OCI-LY1 (cell line): ENCODE measurements around the gene SLC17A6.

ENCODE experiments used
- H2AFZ ChIP-seq: fragments of 200-600 bp; sonication (generic), shearing (Covaris generic); 2 replicates; pipeline ENCODE4 v1.6.0; 2014; ENCODE audit warnings: antibody characterized with exemption, mild to moderate bottlenecking, low read length
- H3F3A ChIP-seq: fragments of 200-600 bp; sonication (generic), shearing (Covaris generic); 2 replicates; pipeline ENCODE4 v1.6.0; 2014; ENCODE audit warnings: mild to moderate bottlenecking, antibody characterized with exemption, low read length, moderate library complexity; ENCODE audit not compliant: insufficient read depth
- H3K27ac ChIP-seq: fragments of 200-600 bp; sonication (generic); 2 replicates; pipeline ENCODE4 v1.5.1; 2014; ENCODE audit warnings: low read length, mixed run types, mild to moderate bottlenecking, low read depth; ENCODE audit not compliant: poor library complexity, severe bottlenecking
- H3K27me3 ChIP-seq: fragments of 200-600 bp; sonication (generic); 2 replicates; pipeline ENCODE4 v1.6.0; 2014; ENCODE audit warnings: antibody characterized with exemption, mild to moderate bottlenecking, low read length, moderate library complexity; ENCODE audit not compliant: insufficient read depth
- H3K36me3 ChIP-seq: fragments of 200-600 bp; sonication (generic); 2 replicates; pipeline ENCODE4 v1.6.1; 2014; ENCODE audit warnings: mild to moderate bottlenecking, antibody characterized with exemption, low read length, moderate library complexity, mixed read lengths; ENCODE audit not compliant: insufficient read depth
- H3K4me1 ChIP-seq: fragments of 200-600 bp; sonication (generic); 2 replicates; pipeline ENCODE4 v1.5.1; 2014; ENCODE audit warnings: mild to moderate bottlenecking, low read length, moderate library complexity; ENCODE audit not compliant: insufficient read depth, severe bottlenecking
- H3K4me2 ChIP-seq: fragments of 200-600 bp; sonication (generic), shearing (Covaris generic); 2 replicates; pipeline ENCODE4 v1.6.1; 2014; ENCODE audit warnings: low read length
- H3K4me3 ChIP-seq: fragments of 200-600 bp; sonication (generic); 2 replicates; pipeline ENCODE4 v1.5.1; 2014; ENCODE audit warnings: low read length, low read depth, mild to moderate bottlenecking, mixed read lengths; ENCODE audit not compliant: poor library complexity, severe bottlenecking
- H3K79me2 ChIP-seq: fragments of 200-600 bp; shearing (Covaris generic); 2 replicates; pipeline ENCODE4 v1.6.1; 2016; ENCODE audit warnings: mixed run types, low read length, mixed read lengths; ENCODE audit not compliant: insufficient read depth
- H3K9ac ChIP-seq: fragments of 200-600 bp; sonication (generic), shearing (Covaris generic); 2 replicates; pipeline ENCODE4 v1.6.1; 2014; ENCODE audit warnings: mild to moderate bottlenecking, low read length, mixed read lengths
- H3K9me2 ChIP-seq: fragments of 200-600 bp; sonication (generic), shearing (Covaris generic); 2 replicates; pipeline ENCODE4 v1.6.1; 2014; ENCODE audit warnings: low read depth, mild to moderate bottlenecking, low read length, mixed read lengths
- H3K9me3 ChIP-seq: fragments of 200-600 bp; shearing (Covaris generic); 2 replicates; pipeline ENCODE4 v1.6.1; 2014; ENCODE audit warnings: low read length, mixed read lengths
- H4K20me1 ChIP-seq: fragments of 200-600 bp; sonication (generic), shearing (Covaris generic); 2 replicates; pipeline ENCODE4 v1.6.0; 2016; ENCODE audit warnings: mild to moderate bottlenecking, low read length; ENCODE audit not compliant: insufficient read depth
- EZH2 ChIP-seq: fragments of 200-600 bp; sonication (generic), shearing (Covaris generic); IDR thresholded peaks from 2 replicates; pipeline ENCODE4 v1.8.0; 2017; ENCODE audit warnings: borderline replicate concordance, mixed run types, mild to moderate bottlenecking, antibody characterized with exemption, low read length, moderate library complexity, mixed read lengths
- TF ChIP-seq, protein P1 (sequence below): fragments of 200-600 bp; sonication (generic), shearing (Covaris generic); IDR thresholded peaks from 2 replicates; pipeline ENCODE4 v1.5.1; 2017; ENCODE audit warnings: mild to moderate bottlenecking, antibody characterized with exemption, low read length, moderate library complexity, mixed read lengths

SLC17A6 gene

DNA sequence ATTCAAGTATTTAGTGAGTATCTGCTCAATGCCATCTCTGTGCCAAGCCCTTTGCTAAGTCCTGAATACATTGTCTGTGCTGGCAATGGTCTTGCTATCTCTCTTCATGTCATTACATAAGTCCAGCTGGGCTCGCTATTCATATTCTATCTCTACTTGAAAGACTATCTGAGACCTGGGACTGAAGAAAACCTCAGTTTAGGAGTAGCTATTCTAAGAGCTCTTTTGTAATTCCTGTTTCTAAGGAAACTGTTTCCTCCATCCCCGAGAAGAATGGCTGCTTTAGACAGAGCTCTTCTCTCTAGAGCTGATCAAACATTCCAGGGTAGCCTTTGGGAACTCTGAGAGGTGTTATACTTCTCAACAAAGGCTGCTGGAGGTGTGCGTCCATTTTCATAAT, 33.0 kb downstream of the SLC17A6 start:
- no peaks in the 10 kb centered on the region for H3K79me2 ChIP-seq
- no peak overlapping the region for H3K4me3 ChIP-seq
- H3K4me2 ChIP-seq, result no peak overlapping the region
- no peak overlapping the region for H3K27ac ChIP-seq
- no peak overlapping the region for H2AFZ ChIP-seq
- H3K4me1 ChIP-seq, result no peaks in the 10 kb centered on the region
- no peaks in the 10 kb centered on the region for H3K9me3 ChIP-seq
- no peaks in the 10 kb centered on the region for H3K27me3 ChIP-seq
- no peaks in the 10 kb centered on the region for H3F3A ChIP-seq
- no peak overlapping the region for H3K9ac ChIP-seq
- H4K20me1 ChIP-seq, result no peaks in the 10 kb centered on the region
- H3K9me2 ChIP-seq, result no peaks in the 10 kb centered on the region
- TF ChIP-seq EZH2, result no peak
- TF ChIP-seq, protein P1, sequence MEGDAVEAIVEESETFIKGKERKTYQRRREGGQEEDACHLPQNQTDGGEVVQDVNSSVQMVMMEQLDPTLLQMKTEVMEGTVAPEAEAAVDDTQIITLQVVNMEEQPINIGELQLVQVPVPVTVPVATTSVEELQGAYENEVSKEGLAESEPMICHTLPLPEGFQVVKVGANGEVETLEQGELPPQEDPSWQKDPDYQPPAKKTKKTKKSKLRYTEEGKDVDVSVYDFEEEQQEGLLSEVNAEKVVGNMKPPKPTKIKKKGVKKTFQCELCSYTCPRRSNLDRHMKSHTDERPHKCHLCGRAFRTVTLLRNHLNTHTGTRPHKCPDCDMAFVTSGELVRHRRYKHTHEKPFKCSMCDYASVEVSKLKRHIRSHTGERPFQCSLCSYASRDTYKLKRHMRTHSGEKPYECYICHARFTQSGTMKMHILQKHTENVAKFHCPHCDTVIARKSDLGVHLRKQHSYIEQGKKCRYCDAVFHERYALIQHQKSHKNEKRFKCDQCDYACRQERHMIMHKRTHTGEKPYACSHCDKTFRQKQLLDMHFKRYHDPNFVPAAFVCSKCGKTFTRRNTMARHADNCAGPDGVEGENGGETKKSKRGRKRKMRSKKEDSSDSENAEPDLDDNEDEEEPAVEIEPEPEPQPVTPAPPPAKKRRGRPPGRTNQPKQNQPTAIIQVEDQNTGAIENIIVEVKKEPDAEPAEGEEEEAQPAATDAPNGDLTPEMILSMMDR, result no peak
- no peaks in the 10 kb centered on the region for H3K36me3 ChIP-seq

DNA sequence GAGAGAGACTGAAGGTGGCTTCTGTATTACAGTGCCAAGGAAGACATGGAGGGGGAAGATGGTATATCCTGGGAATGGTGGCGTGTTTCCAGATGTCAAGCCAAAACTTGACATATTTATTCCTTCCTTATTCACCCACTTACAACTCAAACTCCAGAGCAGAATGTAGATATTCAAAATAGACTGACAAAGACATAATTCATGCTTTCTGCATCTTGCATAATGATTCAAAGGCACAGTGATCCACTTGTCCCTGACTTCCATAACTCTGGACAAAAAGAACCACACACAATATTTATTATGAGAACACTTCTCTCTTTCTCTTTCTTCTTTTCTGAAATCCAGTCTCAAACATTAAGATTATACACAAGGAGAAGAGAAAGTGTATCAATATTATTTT, 48.9 kb downstream of the SLC17A6 start:
- TF ChIP-seq, protein P1, result no peak
- TF ChIP-seq EZH2, result no peak
- no peaks in the 10 kb centered on the region for H3K79me2 ChIP-seq
- no peaks in the 10 kb centered on the region for H3K4me1 ChIP-seq
- no peaks in the 10 kb centered on the region for H3K9me3 ChIP-seq
- H3K4me2 ChIP-seq, result no peak overlapping the region
- no peaks in the 10 kb centered on the region for H3K27me3 ChIP-seq
- H3K36me3 ChIP-seq, result no peaks in the 10 kb centered on the region
- H3K9me2 ChIP-seq, result no peaks in the 10 kb centered on the region
- H3F3A ChIP-seq, result no peaks in the 10 kb centered on the region
- H4K20me1 ChIP-seq, result no peaks in the 10 kb centered on the region
- no peak overlapping the region for H3K27ac ChIP-seq
- no peak overlapping the region for H3K4me3 ChIP-seq
- H2AFZ ChIP-seq, result no peak overlapping the region
- no peak overlapping the region for H3K9ac ChIP-seq

DNA sequence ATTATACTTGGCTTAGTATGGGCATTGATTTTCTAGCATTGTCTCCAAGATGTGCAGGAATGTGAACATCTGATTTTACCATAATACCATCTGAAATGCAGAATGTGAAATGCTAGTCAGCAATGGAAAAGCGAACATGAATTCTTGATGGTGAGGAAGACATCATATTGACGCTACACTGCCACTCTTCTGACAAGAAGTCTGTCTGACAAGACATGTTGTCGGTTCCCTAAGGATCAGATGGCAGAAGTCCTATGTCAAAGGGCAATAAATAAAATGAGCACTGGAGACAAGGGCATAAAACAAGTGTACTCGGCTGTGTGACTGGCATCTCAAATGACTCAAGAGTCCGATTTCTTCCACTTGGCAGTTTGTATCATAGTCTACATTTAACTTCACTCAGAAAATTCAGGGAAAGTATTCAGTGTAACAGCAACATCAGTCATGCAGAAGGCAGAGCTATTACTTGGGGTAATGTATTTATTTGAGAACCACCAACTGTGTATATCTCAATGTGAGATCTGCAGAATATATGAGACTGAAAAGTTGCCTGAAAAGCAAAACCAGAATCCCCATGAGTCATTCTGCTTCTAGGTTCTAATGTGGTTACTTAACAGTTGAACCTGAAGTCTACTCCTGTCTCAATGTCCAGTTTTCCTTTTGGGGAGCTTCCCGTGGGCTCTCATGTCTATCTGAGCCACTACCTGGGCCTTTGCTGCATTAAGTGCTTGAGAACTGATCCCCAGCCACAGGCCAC, 51.5 kb downstream of the SLC17A6 start:
- Histone ChIP-seq H3K9ac (no peak overlapping the region), H3K9me3 (no peaks in the 10 kb centered on the region), H3K4me3 (no peak overlapping the region), H4K20me1 (no peaks in the 10 kb centered on the region), H3K36me3 (no peaks in the 10 kb centered on the region), H3K4me2 (no peak overlapping the region), H2AFZ (no peak overlapping the region), H3F3A (no peaks in the 10 kb centered on the region), H3K27ac (no peak overlapping the region), H3K9me2 (no peaks in the 10 kb centered on the region), H3K27me3 (no peaks in the 10 kb centered on the region), H3K79me2 (no peaks in the 10 kb centered on the region), H3K4me1 (no peaks in the 10 kb centered on the region)
- TF ChIP-seq, protein P1, result no peak
- TF ChIP-seq EZH2, result no peak
